ENCODE results near the gene SUN5.

Gene SUN5

DNA sequence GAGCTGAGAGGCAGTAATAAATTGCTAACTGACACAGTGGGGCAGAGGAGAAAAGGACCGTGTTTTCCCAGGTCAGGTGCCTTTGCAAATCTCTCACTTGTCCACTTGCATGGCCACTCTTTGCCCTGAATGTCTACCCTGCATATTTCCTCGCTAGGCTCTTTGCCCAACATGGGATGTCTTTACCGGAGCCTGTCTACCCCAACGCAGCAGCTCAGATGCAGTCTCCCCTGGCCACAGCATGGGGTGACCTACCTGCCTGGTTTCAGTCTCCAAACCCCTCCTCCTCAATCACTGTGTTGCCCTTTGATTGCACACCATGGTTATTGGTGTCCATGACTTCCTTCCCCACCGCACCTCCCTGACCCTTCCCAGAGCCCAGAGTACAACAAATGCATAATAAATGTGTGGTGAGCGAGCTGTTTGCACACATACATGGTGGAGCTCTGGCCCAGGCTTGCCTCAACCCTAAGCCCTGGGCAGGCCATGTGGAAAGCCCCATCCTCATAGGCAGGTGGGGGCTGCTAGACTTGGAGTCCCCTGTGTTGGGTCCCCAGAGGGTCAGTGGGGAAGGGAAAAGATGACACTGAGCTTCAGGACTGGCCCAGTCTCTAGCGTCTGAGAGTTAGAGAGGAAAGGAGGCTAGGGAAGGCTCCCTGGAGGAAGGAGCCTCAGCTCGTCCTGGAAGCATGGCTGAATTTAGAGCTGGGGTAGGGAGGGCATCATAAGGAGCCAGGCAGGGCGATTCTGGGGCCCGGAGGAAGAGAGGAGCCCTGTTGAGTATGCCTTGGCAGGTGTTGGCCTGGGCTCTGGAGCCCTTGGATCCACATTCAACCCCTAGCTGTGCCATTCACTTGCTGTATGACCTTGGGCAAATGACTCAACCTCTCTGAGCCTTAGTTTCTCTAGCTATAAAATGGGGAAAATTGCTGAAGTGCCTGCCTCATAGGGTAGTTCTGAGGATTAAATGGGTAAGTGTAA is 22.8 kb upstream of the SUN5 start:
- DNase-seq (ENCODE audit: extremely low read depth in 1 of 2, low read depth in 1 of 2) = no peak

DNA sequence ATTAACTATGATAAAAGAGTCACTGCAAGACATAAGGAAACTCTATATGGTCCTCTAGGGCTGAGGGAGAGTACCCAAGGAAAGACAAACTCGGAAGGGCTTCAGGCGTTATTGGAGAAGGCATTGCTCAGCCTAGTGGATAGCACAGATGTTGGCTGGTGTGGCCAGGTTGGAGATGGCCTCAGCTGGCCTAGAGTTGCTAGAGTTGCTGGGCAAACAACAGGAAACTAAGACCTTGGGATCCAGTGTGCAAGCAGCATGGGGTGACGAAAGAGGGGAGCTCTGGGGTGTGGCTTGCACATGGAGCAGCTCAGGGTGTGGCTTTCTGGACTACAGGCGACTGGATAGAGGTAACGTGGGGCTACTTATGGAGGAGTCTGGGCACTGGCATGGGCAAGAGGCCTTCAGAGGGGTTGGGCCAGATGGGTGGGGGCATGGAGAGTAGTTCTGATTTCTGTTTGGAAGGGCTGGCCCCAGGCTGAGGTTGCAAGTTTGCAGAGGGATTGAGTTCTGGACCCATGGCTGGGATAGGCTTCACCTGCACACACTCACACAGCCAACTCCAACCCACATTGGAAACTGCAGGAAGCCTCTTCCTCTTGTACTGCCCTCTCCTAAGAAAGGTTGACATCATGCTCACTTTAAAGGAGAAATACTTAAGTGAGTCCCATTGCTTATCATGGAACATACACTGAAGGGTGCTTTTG is 22.0 kb upstream of the SUN5 start:
- DNase-seq (ENCODE audit: extremely low read depth in 1 of 2, low read depth in 1 of 2) = no peak

DNA sequence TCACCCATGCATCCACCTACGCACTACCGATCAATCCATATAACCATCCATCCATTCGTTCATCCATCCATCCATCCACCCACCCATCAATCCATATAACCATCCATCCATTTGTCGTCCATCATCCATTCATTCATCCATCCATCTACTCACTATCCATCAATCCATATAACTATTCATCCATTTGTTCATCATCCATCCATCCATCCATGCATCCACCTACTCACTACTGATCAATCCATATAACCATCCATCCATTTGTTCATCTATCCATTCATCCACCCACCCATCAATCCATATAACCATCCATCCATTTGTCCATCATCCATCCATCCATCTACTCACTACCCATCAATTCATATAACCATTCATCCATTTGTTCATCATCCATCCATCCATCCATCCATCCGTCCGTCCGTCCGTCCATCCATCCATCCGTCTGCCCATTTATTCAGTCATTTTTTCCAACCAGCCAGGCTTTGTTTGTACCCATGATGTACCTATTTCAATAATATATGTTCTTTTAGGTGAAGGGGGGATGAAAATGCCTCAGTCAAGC is 21.2 kb upstream of the SUN5 start:
- DNase-seq (ENCODE audit: extremely low read depth in 1 of 2, low read depth in 1 of 2) = no peak

- DNase-seq (ENCODE audit: extremely low read depth in 1 of 2, low read depth in 1 of 2) = no peak
Observed at GRCh38 chr20:33024609-33025317, 20.5 kb upstream of the SUN5 start.

DNA sequence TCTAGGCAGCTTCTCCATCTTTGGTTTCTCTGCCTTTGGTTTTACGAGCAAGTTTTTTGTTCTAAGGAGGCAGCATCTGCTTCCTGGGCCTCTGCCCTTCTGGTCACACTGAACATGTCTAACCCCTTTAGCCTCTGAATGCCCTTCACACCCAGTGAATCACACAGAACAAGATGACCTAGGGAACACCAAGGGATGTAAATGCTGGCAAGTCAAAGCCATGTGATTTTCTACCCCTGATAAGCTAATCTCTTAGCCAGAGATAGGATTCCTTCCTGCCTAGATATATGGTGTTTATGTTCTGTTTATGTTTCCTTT is 20.0 kb upstream of the SUN5 start:
- no peak for DNase-seq (ENCODE audit: extremely low read depth in 1 of 2, low read depth in 1 of 2)

DNA sequence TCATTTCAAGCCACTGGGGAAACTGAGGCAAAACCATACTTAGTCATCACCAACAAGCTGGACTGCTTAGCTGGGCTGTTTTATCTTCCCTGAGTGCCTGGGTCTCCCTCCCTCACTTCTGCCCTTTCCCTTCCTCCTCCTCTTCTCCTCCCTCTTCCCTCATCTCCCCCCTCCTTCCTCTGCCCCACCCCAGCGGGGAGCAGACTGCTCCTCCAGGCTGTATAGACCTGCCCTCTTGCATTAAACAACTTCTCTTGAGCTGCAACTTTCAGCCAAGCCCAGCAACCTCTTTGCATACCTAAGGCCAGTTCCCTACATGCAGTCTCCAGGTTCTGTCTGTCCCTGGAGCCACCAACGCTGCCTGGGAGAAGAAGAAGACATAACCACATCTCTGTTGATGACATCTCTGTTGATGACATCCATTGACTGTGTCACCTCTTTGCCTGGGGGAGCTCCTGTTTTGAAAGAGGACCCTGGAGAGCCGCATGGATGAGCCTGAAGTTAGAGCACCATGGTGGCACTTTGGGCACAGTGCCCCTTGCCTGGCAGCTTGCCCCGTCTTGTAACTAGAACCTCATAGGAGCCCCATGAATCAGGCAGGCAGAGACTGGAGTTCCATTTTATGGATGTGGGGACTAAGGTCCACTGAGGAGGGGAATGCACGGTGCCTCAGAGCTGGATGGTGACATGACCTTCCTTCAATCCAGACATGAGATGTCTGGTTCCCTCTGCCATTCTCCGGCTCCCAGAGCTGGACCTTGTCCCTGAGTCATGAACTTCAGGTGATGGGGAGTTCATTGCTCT is 19.4 kb upstream of the SUN5 start:
- DNase-seq (ENCODE audit: extremely low read depth in 1 of 2, low read depth in 1 of 2) = no peak

DNA sequence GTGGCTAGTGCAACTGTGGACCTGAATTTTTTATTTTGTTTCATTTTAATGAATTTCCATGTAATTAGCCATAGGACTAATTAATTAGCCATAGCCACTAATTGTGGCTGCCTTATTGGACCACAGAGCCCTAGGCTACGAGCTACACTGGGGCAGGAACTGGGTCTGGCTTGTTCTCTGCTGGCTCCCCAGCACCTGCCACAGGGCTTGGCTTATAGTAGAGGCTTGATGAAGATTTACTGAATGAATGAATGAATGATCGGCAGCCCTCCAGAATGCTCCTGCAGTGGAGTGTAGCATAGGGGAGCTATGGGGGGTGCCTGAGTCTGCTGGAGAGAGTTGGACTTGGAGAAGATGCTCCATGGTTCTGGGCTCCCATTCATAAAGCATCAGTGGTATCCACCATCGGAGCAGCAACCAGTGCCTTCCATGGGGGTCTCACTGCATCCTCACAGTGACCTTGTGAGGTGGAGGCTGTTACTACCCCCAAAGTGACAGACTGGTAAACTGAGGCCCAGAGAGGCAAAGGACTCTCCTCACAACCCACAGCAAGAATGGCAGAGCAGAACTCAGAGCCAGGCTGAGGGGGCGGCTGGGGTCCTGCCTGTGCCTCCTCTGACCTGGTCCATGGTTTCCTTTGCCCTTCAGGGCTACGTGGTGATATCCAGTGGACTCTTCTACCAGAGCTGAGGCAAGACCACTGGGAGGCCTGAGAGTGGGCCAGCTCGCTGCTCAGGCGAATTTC is 18.6 kb upstream of the SUN5 start:
- no peak for DNase-seq (ENCODE audit: extremely low read depth in 1 of 2, low read depth in 1 of 2)

DNA sequence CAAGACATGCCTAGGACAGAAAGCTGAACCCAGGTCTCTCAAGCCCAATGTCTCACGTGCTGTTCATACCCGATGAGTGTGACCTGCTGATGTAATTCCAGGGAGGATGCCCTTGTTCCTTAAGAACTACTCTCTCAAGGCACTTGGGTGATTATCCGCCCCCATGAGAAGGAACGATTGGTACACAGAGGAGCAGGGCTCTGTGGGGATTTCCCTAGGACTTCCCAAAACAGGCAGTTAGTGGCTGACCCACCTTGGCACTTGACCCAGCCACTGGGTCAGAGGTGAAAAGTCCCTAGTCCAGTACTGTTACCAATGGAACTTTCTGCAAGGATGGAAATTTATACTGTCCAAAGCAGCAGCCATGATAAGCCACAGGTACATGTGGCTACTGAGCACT is 18.1 kb upstream of the SUN5 start:
- DNase-seq (ENCODE audit: extremely low read depth in 1 of 2, low read depth in 1 of 2) = no peak

DNA sequence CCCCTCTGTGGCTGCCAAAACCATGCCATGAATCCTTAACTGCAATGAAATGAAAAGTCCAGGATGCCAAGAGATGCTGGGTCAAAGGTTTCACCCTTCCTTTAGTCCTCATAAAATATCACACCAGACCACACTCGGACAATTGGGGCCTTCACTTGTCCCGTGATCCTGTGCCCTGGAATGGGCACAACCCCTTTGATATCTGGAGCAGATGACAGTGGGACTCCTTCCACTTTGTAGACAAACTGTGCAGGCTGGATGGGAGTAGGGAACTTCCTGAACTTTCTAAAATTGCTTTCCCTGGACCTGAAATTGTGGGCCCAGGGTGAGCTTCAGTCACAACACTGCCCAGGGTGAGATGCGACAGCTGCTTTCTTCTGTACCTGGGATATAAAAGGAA is 17.6 kb upstream of the SUN5 start:
- DNase-seq (ENCODE audit: extremely low read depth in 1 of 2, low read depth in 1 of 2) = no peak

DNA sequence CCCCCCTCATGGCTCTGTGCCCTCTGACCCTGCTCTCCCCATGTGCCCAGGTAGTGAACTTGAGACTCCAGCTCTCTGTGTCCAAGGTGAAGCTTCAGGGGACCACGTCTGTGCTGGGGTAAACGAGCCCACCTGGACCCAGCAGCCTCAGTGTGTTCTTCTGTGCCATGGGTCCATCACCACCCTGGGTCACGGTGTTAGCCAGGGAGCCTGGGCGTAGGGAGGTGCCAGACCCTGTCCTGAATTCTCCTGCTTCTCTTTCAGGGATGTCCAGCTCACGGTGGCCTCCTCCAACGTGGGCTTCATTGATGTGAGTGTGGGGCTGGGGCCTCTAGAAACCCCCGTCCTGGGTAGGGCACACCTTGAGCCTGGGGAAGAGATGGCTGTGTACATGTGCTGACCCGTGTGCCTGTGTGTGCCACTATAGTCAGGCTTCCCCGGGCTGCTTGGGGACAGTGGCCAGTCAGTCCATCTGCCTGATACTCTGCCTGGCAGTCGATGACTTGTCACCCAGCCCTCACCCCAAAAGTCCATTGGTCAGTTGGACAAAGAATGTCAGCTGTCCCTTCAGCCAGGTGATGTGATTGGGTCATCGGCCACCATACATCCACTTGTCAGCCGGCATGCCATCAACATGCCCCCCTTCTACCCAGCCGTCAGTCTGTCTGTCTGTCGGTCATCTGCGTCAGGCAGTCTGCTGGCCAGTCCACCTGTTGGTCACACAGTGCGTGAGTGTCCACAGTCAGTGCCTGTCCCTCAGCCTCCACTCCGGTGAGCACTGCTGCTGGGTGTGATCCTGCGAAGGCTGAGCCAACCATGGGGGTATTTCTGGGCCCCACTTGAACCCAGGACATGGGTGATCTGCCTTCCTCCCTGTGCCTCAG is 16.3 kb upstream of the SUN5 start:
- DNase-seq (ENCODE audit: extremely low read depth in 1 of 2, low read depth in 1 of 2) = no peak

DNA sequence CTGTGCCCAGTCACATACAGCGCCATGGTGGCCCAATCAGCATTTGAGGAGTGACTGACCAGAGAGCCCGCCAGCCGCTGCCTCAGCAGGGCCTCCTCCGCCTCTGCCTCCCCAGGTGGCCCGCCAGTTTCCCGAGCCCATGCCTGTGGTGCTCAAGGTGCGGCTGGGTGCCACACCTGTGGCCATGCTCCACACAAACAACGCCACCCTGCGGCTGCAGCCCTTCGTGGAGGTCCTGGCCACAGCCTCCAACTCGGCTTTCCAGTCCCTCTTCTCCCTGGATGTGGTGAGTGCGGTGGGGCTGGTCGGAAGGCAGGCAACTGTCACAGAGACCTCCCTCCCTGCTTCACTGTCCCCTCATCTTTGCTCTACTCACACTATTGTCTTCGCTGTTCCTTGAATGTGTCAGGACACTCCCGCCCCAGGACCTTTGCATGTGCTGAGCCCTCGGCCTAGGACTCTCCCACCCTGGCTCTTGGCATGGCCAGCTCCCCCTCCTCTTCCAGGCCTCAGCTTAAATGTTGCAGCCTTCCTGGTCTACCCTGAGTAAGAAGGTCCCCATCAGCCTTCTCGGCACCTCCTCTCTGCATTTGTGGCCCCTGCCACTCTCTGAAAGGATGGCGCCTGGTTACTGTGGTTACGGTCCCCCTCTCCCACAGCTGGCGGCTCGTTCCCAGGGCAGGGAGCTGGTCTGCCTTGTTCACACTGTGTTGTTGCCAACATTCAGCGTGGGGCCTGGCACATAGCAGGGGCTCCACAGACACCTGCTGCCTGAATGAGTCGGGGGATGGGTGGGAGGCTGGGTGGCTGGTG is 15.4 kb upstream of the SUN5 start:
- no peak for DNase-seq (ENCODE audit: extremely low read depth in 1 of 2, low read depth in 1 of 2)

GRCh38 chr20:33018169-33018931 is 14.1 kb upstream of the SUN5 start:
- DNase-seq (ENCODE audit: extremely low read depth in 1 of 2, low read depth in 1 of 2) = no peak

GRCh38 chr20:33017542-33017941 is 13.3 kb upstream of the SUN5 start:
- DNase-seq (ENCODE audit: extremely low read depth in 1 of 2, low read depth in 1 of 2) = no peak

- DNase-seq (ENCODE audit: extremely low read depth in 1 of 2, low read depth in 1 of 2) = no peak
Observed at GRCh38 chr20:33016581-33017109, 12.4 kb upstream of the SUN5 start.

DNA sequence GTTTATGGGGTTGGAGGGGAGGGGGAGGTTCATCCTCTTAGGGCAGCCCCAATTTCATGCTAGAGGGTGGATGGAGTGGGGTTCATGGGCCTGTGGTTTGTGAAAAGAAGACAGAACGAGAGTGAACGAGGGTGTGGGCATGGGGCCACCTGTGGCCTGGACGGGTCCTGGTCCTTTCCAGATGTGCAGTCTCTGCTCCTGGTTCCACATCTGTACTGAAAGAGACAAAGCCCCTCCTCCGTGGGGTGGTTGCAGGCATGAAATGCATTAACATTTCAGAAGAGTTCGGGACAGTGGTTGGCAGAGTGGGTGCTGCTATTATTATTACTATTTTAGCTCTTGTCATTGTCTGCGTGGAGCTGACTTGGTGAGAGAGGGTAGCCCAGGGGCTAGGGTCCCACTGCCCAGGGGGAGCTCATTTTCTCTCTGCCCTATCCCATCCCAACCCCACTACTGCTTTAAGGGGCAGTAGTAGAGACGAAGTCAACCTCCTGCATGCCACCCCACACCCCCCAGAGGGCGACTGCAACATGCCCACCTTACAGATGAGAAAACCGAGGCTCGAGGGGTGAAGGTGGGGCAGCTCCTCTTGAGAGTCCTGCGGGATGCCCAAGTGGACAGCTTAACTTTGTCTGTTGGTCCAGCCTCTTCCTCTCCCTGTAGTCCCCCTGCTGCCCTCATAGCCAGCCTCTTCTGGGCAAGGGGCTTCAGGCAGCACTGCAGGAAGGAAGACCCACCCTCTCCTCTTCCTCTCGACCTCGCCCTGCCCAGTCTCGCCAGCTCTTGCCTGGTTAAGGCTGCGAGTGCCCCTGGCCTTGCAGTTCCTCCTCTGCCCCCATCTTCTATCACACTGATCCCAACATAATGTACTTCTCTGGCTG is 11.7 kb upstream of the SUN5 start:
- DNase-seq (ENCODE audit: extremely low read depth in 1 of 2, low read depth in 1 of 2) = no peak

GRCh38 chr20:33015114-33015484 is 10.9 kb upstream of the SUN5 start:
- no peak for DNase-seq (ENCODE audit: extremely low read depth in 1 of 2, low read depth in 1 of 2)
